ENCODE results near the gene FUT2.

The FUT2 gene

DNA sequence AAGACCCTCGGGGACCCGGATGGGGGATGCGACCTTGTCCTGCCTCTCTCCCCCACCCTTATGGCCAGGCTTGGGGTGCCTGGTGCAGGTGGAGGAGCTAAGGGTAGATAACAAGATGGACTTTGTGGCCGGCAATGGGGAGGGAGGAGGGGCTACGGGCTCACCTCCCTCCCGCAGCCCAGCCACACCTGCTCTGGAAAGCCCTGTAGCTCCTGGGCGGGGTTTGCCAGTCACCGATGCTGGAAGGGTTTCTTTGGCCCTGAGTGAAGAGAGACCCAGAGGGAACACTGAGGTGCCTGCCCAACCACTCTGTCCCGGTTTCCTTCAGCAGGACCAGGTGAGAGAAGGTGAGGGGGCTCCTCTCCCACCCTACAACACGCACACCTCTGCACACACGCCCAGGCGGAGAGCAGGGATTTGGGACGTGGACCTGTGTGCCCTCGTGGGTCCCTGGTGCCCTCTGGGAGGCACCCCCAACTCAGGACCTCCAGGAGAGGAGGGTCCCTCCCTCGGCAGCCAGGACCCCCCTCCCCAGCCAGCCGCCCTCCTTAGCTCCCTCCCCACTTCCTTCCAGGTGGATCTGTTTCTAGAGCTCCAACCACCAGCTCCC is at the start of gene FUT2:
TSS of gene FUT2 (plus strand) at position 229 of the 610 bp plus-strand sequence. CDS start 6,986 bp downstream, outside the sequence.
- TF ChIP-seq RARB (CRISPR knock-in tag; IDR thresholded peaks at IDR 0.05): no peak
- TF ChIP-seq BACH2 (CRISPR knock-in tag; IDR thresholded peaks at IDR 0.05; ENCODE audit: borderline replicate concordance): no peak
- TF ChIP-seq TOX (CRISPR knock-in tag; IDR thresholded peaks at IDR 0.05; ENCODE audit: borderline replicate concordance): no peak
- TF ChIP-seq ZNF70 (CRISPR knock-in tag; IDR thresholded peaks at IDR 0.05): no peak
- TF ChIP-seq CSDC2 (CRISPR knock-in tag; IDR thresholded peaks at IDR 0.05): no peak
- TF ChIP-seq OSR1 (CRISPR knock-in tag; IDR thresholded peaks at IDR 0.05): no peak
- TF ChIP-seq, protein P1, sequence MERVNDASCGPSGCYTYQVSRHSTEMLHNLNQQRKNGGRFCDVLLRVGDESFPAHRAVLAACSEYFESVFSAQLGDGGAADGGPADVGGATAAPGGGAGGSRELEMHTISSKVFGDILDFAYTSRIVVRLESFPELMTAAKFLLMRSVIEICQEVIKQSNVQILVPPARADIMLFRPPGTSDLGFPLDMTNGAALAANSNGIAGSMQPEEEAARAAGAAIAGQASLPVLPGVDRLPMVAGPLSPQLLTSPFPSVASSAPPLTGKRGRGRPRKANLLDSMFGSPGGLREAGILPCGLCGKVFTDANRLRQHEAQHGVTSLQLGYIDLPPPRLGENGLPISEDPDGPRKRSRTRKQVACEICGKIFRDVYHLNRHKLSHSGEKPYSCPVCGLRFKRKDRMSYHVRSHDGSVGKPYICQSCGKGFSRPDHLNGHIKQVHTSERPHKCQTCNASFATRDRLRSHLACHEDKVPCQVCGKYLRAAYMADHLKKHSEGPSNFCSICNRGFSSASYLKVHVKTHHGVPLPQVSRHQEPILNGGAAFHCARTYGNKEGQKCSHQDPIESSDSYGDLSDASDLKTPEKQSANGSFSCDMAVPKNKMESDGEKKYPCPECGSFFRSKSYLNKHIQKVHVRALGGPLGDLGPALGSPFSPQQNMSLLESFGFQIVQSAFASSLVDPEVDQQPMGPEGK (CRISPR knock-in tag; IDR thresholded peaks at IDR 0.05; ENCODE audit: borderline replicate concordance): no peak
- TF ChIP-seq ZNF565 (CRISPR knock-in tag; conservative IDR thresholded peaks at IDR 0.05; ENCODE audit: low read depth): no peak
- TF ChIP-seq, protein P2, sequence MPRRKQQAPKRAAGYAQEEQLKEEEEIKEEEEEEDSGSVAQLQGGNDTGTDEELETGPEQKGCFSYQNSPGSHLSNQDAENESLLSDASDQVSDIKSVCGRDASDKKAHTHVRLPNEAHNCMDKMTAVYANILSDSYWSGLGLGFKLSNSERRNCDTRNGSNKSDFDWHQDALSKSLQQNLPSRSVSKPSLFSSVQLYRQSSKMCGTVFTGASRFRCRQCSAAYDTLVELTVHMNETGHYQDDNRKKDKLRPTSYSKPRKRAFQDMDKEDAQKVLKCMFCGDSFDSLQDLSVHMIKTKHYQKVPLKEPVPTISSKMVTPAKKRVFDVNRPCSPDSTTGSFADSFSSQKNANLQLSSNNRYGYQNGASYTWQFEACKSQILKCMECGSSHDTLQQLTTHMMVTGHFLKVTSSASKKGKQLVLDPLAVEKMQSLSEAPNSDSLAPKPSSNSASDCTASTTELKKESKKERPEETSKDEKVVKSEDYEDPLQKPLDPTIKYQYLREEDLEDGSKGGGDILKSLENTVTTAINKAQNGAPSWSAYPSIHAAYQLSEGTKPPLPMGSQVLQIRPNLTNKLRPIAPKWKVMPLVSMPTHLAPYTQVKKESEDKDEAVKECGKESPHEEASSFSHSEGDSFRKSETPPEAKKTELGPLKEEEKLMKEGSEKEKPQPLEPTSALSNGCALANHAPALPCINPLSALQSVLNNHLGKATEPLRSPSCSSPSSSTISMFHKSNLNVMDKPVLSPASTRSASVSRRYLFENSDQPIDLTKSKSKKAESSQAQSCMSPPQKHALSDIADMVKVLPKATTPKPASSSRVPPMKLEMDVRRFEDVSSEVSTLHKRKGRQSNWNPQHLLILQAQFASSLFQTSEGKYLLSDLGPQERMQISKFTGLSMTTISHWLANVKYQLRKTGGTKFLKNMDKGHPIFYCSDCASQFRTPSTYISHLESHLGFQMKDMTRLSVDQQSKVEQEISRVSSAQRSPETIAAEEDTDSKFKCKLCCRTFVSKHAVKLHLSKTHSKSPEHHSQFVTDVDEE (CRISPR knock-in tag; IDR thresholded peaks at IDR 0.05): no peak
- TF ChIP-seq GLIS3 (CRISPR knock-in tag; IDR thresholded peaks at IDR 0.05): no peak
- no peak for TF ChIP-seq ESRRG (CRISPR knock-in tag; IDR thresholded peaks at IDR 0.05)
- no peak for TF ChIP-seq ZC3H10 (CRISPR knock-in tag; IDR thresholded peaks at IDR 0.05)
- TF ChIP-seq ISL1 (CRISPR knock-in tag; IDR thresholded peaks at IDR 0.05): no peak
- no peak for TF ChIP-seq ZFP3 (CRISPR knock-in tag; IDR thresholded peaks at IDR 0.05)
- no peak for ATAC-seq

DNA sequence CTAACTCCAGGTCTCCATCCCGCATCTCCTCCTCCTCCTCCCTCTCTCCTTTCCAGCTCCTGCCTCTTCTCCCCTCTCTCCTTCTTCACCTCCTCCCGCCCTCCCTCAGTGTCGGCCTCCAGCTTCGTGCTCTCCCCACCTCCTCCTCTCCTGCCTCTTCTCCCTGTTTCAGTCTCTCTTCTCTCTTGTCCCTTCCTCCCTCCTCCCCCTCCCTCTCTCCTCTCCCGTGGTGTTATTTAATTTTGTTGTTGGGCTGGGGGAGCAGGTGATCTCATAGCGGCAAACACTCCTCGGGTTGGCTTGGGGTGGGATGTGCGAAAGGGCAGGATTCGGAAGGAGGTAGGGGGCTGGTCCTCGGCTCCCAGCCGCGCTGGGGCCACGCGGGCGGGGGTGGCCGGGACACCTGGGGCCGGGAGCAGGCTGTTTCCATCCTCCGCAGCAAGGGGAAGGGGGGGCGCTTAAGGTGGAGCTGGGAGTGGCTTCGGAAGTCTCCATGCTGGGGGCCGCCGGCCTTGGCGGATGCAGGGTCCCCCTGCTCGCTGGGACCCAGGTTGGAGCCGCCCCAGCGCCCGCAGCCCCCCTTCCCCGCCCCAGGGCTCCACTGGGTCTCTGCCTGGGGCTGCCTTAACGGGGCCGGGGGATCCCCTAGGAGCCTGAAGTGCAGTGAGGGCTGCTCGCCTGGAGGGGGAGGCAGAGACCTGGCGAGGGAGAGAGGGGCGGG is 49.6 kb upstream of the FUT2 start, which contains the start of gene CA11:
TSS of gene CA11 (minus strand) at position 187 of the 721 bp plus-strand sequence. CDS start 555 bp downstream, outside the sequence.
- TF ChIP-seq, protein P3, sequence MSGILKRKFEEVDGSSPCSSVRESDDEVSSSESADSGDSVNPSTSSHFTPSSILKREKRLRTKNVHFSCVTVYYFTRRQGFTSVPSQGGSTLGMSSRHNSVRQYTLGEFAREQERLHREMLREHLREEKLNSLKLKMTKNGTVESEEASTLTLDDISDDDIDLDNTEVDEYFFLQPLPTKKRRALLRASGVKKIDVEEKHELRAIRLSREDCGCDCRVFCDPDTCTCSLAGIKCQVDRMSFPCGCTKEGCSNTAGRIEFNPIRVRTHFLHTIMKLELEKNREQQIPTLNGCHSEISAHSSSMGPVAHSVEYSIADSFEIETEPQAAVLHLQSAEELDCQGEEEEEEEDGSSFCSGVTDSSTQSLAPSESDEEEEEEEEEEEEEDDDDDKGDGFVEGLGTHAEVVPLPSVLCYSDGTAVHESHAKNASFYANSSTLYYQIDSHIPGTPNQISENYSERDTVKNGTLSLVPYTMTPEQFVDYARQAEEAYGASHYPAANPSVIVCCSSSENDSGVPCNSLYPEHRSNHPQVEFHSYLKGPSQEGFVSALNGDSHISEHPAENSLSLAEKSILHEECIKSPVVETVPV (CRISPR knock-in tag; IDR thresholded peaks at IDR 0.05): no peak
- TF ChIP-seq, protein P1 (CRISPR knock-in tag; IDR thresholded peaks at IDR 0.05; ENCODE audit: borderline replicate concordance): peak; percentile 68; the same call in 1 of the 2 replicates
- ATAC-seq: peak; percentile 89

DNA sequence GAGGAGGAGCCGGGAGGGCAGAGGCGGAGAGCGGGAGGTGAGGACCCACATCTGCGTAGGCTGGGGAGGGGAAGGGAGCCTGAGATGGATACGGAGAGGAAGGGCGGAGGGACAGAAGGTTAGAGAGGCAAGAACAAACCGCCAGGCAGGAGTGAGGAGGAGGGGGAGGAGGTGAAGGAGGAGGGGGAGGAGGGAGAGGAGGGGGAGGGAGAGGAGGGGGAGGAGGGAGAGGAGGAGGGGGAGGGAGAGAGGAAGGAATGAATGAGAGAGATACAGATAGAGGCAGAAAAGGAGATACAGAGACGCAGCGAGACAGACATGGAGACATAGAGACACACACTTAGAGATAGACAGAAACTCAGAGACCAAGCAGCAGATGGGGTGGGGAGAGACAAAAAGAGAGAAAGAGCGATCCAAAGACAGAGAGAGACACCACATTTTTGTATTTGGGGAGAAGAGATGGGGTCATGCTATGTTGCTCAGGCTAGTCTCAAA is 49.0 kb upstream of the FUT2 start:
- ATAC-seq: no peak
- TF ChIP-seq ZNF8 (CRISPR knock-in tag; IDR thresholded peaks at IDR 0.05): no peak
- no peak for TF ChIP-seq SNAI2 (CRISPR knock-in tag; IDR thresholded peaks at IDR 0.05)
- no peak for TF ChIP-seq ZFP30 (CRISPR knock-in tag; IDR thresholded peaks at IDR 0.05)
- no peak for TF ChIP-seq ZC3H10 (CRISPR knock-in tag; IDR thresholded peaks at IDR 0.05)
- no peak for TF ChIP-seq ZNF565 (CRISPR knock-in tag; conservative IDR thresholded peaks at IDR 0.05; ENCODE audit: low read depth)
- no peak for TF ChIP-seq RARB (CRISPR knock-in tag; IDR thresholded peaks at IDR 0.05)

DNA sequence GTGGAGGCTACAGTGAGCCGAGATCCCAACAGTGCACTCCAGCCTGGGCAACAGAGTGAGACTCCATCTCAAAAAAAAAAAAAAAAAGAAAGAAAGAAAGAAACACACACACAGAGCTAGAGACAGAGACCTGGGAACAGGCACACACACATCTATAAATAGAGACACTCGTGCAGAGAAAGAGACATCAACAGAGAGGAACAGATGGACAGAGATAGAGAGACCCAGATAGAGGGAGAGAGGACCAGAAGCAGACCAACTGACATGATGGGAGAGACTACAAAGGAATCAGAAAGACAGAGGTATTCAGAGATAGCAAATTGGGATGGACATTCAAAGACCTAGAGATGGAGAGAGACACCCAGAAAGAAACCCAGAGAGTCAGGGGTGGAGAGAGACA is 47.6 kb upstream of the FUT2 start:
- TF ChIP-seq ZNF70 (CRISPR knock-in tag; IDR thresholded peaks at IDR 0.05) (no peak), TCF4 (CRISPR knock-in tag; IDR thresholded peaks at IDR 0.05; ENCODE audit: borderline replicate concordance) (no peak), BACH2 (CRISPR knock-in tag; IDR thresholded peaks at IDR 0.05; ENCODE audit: borderline replicate concordance) (no peak), ISL1 (CRISPR knock-in tag; IDR thresholded peaks at IDR 0.05) (no peak), SNAI2 (CRISPR knock-in tag; IDR thresholded peaks at IDR 0.05) (no peak), OSR1 (CRISPR knock-in tag; IDR thresholded peaks at IDR 0.05) (no peak), ESRRG (CRISPR knock-in tag; IDR thresholded peaks at IDR 0.05) (no peak), ZC3H10 (CRISPR knock-in tag; IDR thresholded peaks at IDR 0.05) (no peak)
- TF ChIP-seq, protein P3 (CRISPR knock-in tag; IDR thresholded peaks at IDR 0.05): no peak
- no peak for ATAC-seq

Measured in SK-N-SH treated with all-trans-retinoic acid at 6 μM for 48 hours (cell line).